Activated CD4-positive, alpha-beta memory T cell treated with anti-CD3 and anti-CD28 coated beads for 36 hours (primary cell): Measurements from ENCODE around the gene COL4A5. TPM values are rescaled to one million over a fixed set of nuclear protein-coding genes. Genes with fewer than 3 reads are reported as not detected.

ENCODE experiments used
- CTCF ChIA-PET: fragments of 350-600 bp; sonication (Branson Sonifier 250); formaldehyde crosslinking; loops from one replicate; lab custom pipeline; 2021; ENCODE audit warnings: antibody characterized with exemption, inconsistent platforms; lab: Charles Lee
- POLR2A ChIA-PET: fragments of 350-600 bp; sonication (Branson Sonifier 250); formaldehyde crosslinking; loops from one replicate; lab custom pipeline; 2021; ENCODE audit warnings: antibody characterized with exemption; lab: Charles Lee
- DNase-seq: peaks from one replicate; pipeline ENCODE4 v3.0.0-alpha.2; 2020
- H3K27ac Mint-ChIP-seq: one replicate; pipeline ENCODE4 v1.8.0; 2021; ENCODE audit warnings: mixed read lengths
- H3K27me3 Mint-ChIP-seq: one replicate; pipeline ENCODE4 v1.8.0; 2021; ENCODE audit warnings: mixed read lengths
- H3K36me3 Mint-ChIP-seq: one replicate; pipeline ENCODE4 v1.8.0; 2021; ENCODE audit warnings: mixed read lengths
- H3K4me1 Mint-ChIP-seq: one replicate; pipeline ENCODE4 v1.8.0; 2021; ENCODE audit warnings: low read depth, mixed read lengths
- H3K4me3 Mint-ChIP-seq: one replicate; pipeline ENCODE4 v1.8.0; 2021; ENCODE audit warnings: mild to moderate bottlenecking, mixed read lengths
- H3K9me3 Mint-ChIP-seq: one replicate; pipeline ENCODE4 v1.8.0; 2021; ENCODE audit warnings: mixed read lengths
- intact Hi-C: fragments of 100-400 bp; cut with micrococcal nuclease; formaldehyde crosslinking; loops from one replicate; pipeline ENCODE4 v1.15.1; 2023
- total RNA-seq, 2 experiments: library from RNA; stranded (reverse); gene quantifications; one replicate each; pipeline ENCODE4 v1.2.3, GENCODE V29; 2021

COL4A5 gene
- total RNA-seq, 2 experiments from 2014 or later, result not detected

DNA sequence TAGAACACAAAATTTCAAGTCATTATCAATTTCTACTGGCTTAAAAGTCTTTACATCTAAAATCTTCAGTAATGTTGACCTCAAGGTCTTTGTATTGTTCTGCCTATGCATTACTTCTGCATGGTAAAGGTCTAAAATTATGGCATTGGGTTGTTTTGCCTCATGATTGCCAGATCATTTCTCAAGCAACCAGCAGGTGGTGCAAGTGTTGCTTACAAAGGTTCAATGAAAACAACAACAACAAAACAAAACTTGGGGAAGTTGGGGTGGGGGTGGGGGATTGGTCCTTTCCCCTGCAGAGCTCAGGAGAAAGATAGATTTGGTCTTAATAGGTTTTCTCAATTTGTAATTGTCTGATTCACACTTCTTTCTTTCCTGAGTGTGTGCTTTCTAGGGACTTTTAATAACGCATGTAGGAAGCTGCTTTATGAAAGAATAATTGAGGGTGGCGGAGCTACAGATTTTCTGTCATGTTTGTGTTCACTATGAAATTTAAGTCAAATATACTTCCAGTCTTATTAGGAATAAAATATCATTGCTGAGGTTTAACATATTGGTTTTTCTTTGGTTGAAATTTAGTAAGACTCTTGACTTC, 145.1 kb downstream of the COL4A5 start:
- H3K27ac Mint-ChIP-seq, result no peak overlapping the region
- H3K36me3 Mint-ChIP-seq, result no peaks in the 10 kb centered on the region
- H3K4me1 Mint-ChIP-seq, result no peaks in the 10 kb centered on the region
- ChIA-PET POLR2A (no interaction called here), CTCF (no interaction called here)
- no peaks in the 10 kb centered on the region for H3K27me3 Mint-ChIP-seq
- intact Hi-C loops, result no loop called here
- H3K9me3 Mint-ChIP-seq, result no peaks in the 10 kb centered on the region
- no peak overlapping the region for H3K4me3 Mint-ChIP-seq
- no peak for DNase-seq

DNA sequence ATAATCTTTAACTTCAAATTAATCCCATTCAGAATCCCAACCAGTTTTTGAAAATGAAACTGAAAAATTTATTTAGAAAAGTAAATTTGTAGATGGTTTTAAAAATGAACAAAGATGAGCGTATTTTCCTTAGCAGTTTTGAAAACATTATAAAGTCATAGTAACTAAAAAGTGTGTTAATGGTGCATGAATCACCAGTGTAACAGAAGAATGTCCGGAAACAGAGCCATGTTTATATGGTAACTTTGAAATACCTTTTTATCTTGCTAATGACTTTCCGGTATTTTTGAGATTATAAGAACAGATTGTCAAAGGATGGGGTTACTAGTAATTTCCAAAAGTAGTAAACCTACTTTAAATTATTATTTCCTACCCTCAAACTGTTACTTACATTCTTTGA, 150.9 kb downstream of the COL4A5 start:
- no peaks in the 10 kb centered on the region for H3K4me1 Mint-ChIP-seq

DNA sequence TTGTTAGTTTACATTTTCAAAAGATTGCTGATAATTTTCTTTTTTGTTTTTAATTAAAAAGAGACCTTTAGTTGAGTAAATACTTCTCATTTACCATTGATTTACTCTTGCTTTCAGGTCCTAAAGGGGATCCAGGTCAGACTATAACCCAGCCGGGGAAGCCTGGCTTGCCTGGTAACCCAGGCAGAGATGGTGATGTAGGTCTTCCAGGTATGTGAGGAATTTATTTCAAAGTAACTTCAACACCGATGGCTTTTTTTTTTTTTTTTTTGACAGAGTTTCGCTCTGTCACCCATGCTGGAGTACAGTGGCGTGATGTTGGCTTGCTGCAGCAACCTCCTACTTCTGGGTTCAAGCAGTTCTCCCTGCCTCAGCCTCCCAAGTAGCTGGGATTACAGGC, 161.6 kb downstream of the COL4A5 start:
- no peak for DNase-seq
- H3K4me1 Mint-ChIP-seq, result no peaks in the 10 kb centered on the region
- no peak overlapping the region for H3K27ac Mint-ChIP-seq
- H3K9me3 Mint-ChIP-seq, result no peaks in the 10 kb centered on the region
- H3K27me3 Mint-ChIP-seq, result no peaks in the 10 kb centered on the region
- intact Hi-C loops, result no loop called here
- ChIA-PET CTCF (no interaction called here), POLR2A (no interaction called here)
- no peak overlapping the region for H3K4me3 Mint-ChIP-seq
- no peaks in the 10 kb centered on the region for H3K36me3 Mint-ChIP-seq

More for the DNA sequence above, 150.9 kb downstream of the COL4A5 start:
- Mint-ChIP-seq H3K27ac (no peak overlapping the region), H3K36me3 (no peaks in the 10 kb centered on the region), H3K9me3 (no peaks in the 10 kb centered on the region), H3K4me3 (no peak overlapping the region), H3K27me3 (no peaks in the 10 kb centered on the region)
- intact Hi-C loops, result no loop called here
- ChIA-PET CTCF (no interaction called here), POLR2A (no interaction called here)
- DNase-seq, result no peak

DNA sequence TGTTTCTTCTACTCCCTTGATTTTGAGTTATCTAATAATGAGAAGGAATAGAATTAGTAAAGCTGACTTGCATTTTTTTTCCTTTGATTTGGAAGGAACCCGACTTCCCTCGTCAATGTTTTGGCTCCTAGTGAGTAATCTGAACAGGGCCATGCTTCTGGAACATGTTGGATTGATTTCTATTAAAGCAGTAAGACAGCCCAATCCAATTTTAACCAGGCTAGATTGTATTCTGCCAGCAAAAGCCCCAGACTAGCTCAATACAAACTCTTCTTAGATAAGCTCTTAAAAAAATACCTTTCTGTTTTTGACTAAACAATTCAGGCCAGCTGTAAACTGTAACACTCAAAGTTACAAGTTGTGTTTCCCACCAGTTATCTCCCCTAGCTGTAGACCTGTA, 170.5 kb downstream of the COL4A5 start:
- POLR2A ChIA-PET, result no interaction called here
- no peaks in the 10 kb centered on the region for H3K4me1 Mint-ChIP-seq

DNA sequence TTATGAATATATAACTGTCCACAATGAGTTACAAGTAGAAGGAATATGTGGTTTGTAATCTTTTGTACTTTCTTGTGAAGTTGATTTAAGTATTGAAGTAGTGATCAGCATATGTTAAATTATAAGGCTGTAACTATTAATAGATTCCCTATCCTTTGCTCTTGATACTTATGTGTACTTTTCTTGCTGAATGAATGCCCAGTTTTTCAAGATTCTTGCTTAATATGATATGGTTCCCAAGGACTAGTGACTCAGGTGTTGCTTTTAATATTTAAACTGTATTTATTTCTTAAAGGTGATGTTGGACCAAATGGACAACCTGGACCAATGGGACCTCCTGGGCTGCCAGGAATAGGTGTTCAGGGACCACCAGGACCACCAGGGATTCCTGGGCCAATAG, 175.0 kb downstream of the COL4A5 start:
- intact Hi-C loops, result no loop called here
- Mint-ChIP-seq H3K27ac (no peak overlapping the region), H3K27me3 (no peaks in the 10 kb centered on the region), H3K4me1 (no peaks in the 10 kb centered on the region), H3K9me3 (no peaks in the 10 kb centered on the region), H3K4me3 (no peak overlapping the region), H3K36me3 (no peaks in the 10 kb centered on the region)
- POLR2A ChIA-PET, result no interaction called here
- CTCF ChIA-PET, result no interaction called here
- DNase-seq, result no peak

More for the DNA sequence above, 170.5 kb downstream of the COL4A5 start:
- Mint-ChIP-seq H3K9me3 (no peaks in the 10 kb centered on the region), H3K36me3 (no peaks in the 10 kb centered on the region), H3K27me3 (no peaks in the 10 kb centered on the region), H3K4me3 (no peak overlapping the region), H3K27ac (no peak overlapping the region)
- no peak for DNase-seq
- intact Hi-C loops, result no loop called here
- CTCF ChIA-PET, result no interaction called here

DNA sequence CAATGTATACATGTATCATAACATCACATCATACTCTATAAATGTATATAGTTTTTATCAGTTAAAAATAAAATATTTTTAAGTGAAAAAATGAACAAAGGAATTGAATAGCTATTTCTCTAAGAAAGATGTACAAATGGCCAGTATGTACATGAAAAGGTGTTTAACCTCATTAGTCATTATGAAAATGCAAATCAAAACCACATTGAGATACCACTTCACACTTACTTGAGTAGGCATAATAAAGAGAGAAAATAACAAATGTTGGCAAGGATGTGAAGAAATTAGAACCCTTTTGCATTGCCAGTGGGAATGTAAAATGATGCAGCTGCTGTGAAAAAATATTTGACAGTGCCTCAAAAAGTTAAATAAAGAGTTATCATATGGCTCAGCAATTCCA, 201.2 kb downstream of the COL4A5 start:
- H3K9me3 Mint-ChIP-seq, result peaks cover 2% of the 10 kb centered on the region
- no peak overlapping the region for H3K27ac Mint-ChIP-seq
- no peak for DNase-seq
- CTCF ChIA-PET, result no interaction called here
- no peaks in the 10 kb centered on the region for H3K27me3 Mint-ChIP-seq
- POLR2A ChIA-PET, result no interaction called here
- no peak overlapping the region for H3K4me3 Mint-ChIP-seq
- H3K4me1 Mint-ChIP-seq, result no peaks in the 10 kb centered on the region
- intact Hi-C loops, result no loop called here
- no peaks in the 10 kb centered on the region for H3K36me3 Mint-ChIP-seq

DNA sequence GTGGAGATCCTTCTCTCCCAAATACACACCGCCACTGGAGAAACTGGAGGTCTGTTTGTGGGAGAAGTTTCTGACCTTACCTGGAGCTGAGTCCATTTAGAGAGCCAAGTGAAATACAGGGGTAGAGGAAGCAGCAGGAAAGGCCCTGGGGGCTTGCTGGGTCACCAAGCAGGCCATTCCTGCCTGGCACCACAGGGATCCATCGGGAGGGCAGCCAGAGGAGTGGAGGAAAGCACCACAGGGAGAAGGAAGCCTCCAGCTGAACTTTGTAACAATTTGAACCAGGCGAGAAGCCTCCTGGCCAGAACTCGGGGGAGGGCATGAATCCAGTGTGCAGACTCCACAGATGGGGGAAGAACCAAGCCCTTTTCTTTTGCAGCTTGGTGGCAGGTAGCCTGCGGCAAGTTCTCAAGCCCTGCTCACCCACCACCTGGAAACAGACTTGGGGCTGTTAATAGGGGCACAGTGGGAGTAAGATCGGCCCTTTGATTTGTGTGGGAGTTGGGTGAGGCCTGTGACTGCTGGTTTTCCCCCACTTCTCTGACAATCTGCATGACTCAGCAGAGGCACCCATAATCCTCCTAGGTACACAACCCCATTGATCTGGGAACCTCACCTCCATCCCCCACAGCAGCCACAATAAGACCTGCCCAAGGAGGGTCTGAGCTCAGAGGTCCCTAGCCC, 202.1 kb downstream of the COL4A5 start:
- Mint-ChIP-seq H3K36me3 (no peaks in the 10 kb centered on the region), H3K4me1 (no peaks in the 10 kb centered on the region), H3K4me3 (no peak overlapping the region), H3K9me3 (peaks cover 2% of the 10 kb centered on the region), H3K27me3 (no peaks in the 10 kb centered on the region), H3K27ac (no peak overlapping the region)
- ChIA-PET CTCF (no interaction called here), POLR2A (no interaction called here)
- no peak for DNase-seq
- intact Hi-C loops, result no loop called here

DNA sequence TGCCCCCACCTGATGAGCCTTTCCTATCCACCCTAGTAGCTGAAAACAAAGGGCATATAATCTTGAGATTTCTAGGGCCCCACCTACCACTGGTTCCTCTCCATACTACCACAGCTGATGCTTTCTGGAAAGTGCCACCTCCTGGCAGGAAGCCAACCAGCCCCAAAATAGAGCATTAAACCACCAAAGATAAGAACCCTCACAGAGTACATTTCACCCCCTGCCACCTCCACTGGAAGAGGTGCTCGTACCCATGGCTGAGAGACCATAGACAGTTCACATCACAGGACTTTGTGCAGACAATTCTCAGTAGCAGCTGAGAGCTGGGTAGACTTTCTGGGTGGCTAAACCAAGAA, 202.6 kb downstream of the COL4A5 start:
- no peak for DNase-seq
- POLR2A ChIA-PET, result no interaction called here
- intact Hi-C loops, result no loop called here

DNA sequence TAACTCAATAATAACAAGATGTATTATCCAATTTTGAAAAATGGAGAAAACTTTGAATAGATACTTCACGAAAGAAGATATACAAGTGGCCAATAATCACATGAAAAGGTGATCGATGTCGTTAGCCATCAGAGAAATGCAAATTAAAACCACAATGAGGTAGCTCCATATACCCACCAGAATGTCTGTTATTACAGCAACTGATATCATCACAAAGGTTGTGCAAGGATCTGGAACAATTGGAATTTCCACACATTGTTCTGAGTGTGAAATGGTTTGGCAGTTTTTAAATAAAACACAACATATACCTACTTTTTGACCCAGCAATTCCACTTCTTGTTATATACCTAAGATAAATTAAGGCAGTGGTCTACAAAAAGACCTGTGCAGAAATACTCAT, 225.1 kb downstream of the COL4A5 start:
- POLR2A ChIA-PET, result no interaction called here
- DNase-seq, result no peak
- peaks cover 2% of the 10 kb centered on the region for H3K9me3 Mint-ChIP-seq
- H3K36me3 Mint-ChIP-seq, result no peaks in the 10 kb centered on the region
- no peaks in the 10 kb centered on the region for H3K4me1 Mint-ChIP-seq
- H3K27me3 Mint-ChIP-seq, result no peaks in the 10 kb centered on the region
- intact Hi-C loops, result no loop called here
- no peak overlapping the region for H3K4me3 Mint-ChIP-seq
- H3K27ac Mint-ChIP-seq, result no peak overlapping the region
- CTCF ChIA-PET, result no interaction called here

More for the DNA sequence above, 202.6 kb downstream of the COL4A5 start:
- Mint-ChIP-seq H3K4me1 (no peaks in the 10 kb centered on the region), H3K27me3 (no peaks in the 10 kb centered on the region), H3K27ac (no peak overlapping the region), H3K4me3 (no peak overlapping the region), H3K36me3 (no peaks in the 10 kb centered on the region), H3K9me3 (peaks cover 2% of the 10 kb centered on the region)
- CTCF ChIA-PET, result no interaction called here

DNA sequence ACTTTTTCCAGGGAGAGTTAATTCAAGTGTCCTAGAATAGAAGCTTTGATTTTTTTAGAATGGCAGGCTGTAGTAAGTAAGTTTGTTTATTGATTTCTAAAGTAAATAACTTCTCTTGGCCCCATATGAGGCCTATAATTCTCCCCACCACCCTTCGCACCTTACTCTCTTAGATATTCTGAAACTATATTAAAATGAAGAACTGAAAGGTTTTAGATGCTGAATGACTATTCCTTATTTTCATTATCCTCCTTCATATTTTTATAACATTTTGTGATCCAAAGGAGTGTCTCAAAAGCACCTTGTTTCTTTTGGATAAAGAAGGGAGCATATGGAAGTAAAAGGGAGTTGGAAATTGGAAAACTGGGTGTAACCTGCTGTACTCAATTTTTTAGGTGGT, 226.5 kb downstream of the COL4A5 start:
- CTCF ChIA-PET, result no interaction called here
- no peaks in the 10 kb centered on the region for H3K4me1 Mint-ChIP-seq
- no peak for DNase-seq
- H3K9me3 Mint-ChIP-seq, result peaks cover 2% of the 10 kb centered on the region
- no peak overlapping the region for H3K4me3 Mint-ChIP-seq
- intact Hi-C loops, result no loop called here
- POLR2A ChIA-PET, result no interaction called here
- no peaks in the 10 kb centered on the region for H3K27me3 Mint-ChIP-seq
- H3K36me3 Mint-ChIP-seq, result no peaks in the 10 kb centered on the region
- H3K27ac Mint-ChIP-seq, result no peak overlapping the region

DNA sequence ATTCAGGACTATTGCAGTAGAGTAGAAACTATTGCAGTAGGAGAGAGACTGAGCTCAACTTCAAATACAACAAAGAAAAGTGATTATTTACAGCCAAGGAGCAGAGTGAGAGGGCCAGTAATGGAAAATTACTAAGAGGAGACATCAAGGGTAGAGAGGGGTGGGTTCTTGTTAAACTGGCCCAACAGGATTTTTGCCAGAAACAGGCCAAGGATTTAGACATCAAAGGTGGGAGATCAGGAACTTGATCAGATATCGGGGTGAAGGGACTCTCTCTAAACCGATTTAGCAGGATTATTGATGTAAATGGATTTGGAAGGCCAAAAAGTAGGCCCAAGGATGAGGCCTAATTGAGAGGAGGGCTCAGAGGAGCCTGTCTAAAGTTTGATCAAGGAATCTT, 231.9 kb downstream of the COL4A5 start:
- no peaks in the 10 kb centered on the region for H3K4me1 Mint-ChIP-seq
- peaks cover 2% of the 10 kb centered on the region for H3K9me3 Mint-ChIP-seq
- POLR2A ChIA-PET, result no interaction called here
- no peak overlapping the region for H3K4me3 Mint-ChIP-seq
- H3K27ac Mint-ChIP-seq, result no peak overlapping the region
- DNase-seq, result no peak
- H3K27me3 Mint-ChIP-seq, result no peaks in the 10 kb centered on the region
- H3K36me3 Mint-ChIP-seq, result no peaks in the 10 kb centered on the region
- CTCF ChIA-PET, result interaction anchor here (0.6 kb wide), 1 partner anchor 24 kb away, joined by 3 read pairs; no protein-coding TSS in a partner anchor
- intact Hi-C loops, result no loop called here

DNA sequence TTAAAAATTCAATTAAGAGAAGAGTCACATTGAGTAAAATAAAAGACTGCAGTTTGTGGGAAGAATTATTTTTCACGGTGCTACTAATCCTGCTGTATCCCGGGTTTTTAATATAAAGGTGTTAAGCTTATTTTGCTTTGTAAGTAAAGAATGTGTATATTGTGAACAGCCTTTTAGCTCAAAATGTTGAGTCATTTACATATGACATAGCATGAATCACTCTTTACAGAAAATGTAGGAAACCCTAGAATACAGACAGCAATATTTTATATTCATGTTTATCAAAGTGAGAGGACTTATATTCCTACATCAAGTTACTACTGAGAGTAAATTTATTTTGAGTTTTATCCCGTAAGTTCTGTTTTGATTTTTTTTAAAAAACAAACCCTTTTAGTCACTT, 257.1 kb downstream of the COL4A5 start:
- Mint-ChIP-seq H3K27me3 (no peaks in the 10 kb centered on the region), H3K27ac (no peak overlapping the region), H3K4me3 (no peak overlapping the region), H3K9me3 (no peaks in the 10 kb centered on the region), H3K4me1 (no peaks in the 10 kb centered on the region), H3K36me3 (no peaks in the 10 kb centered on the region)
- no peak for DNase-seq
- intact Hi-C loops, result loop anchor here (5.0 kb wide), 1 partner anchor 691 kb away; no protein-coding TSS in a partner anchor
- POLR2A ChIA-PET, result no interaction called here
- CTCF ChIA-PET, result no interaction called here

DNA sequence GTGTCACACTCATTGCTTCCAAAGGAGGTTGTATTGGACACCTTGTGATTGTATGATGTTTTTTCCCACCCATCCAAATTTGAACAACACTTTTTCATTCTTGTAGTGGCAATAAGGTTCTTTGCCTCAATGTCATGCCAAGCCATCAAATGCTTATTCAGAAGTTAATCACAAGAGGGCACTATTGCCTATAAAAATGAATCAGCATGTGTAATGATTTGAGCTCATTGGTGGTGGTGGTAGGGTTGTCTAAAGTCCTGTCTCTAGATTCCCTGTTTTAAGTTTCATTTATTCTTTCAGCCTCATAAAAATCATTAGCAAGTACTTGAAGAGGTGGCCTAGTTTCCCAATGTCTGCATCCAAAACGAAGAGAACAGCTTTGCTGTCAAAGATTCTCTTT, 259.7 kb downstream of the COL4A5 start:
- CTCF ChIA-PET, result no interaction called here
- H3K27ac Mint-ChIP-seq, result no peak overlapping the region
- no peaks in the 10 kb centered on the region for H3K36me3 Mint-ChIP-seq
- no peaks in the 10 kb centered on the region for H3K9me3 Mint-ChIP-seq
- POLR2A ChIA-PET, result no interaction called here
- H3K4me3 Mint-ChIP-seq, result no peak overlapping the region
- H3K4me1 Mint-ChIP-seq, result no peaks in the 10 kb centered on the region
- intact Hi-C loops, result loop anchor here (5.0 kb wide), 1 partner anchor 688 kb away; no protein-coding TSS in a partner anchor
- no peaks in the 10 kb centered on the region for H3K27me3 Mint-ChIP-seq
- no peak for DNase-seq
